H9 (cell line): ENCODE results near the gene FSHR. TPM values are rescaled to one million over a fixed set of nuclear protein-coding genes. Genes with fewer than 3 reads are reported as not detected.

ENCODE experiments used
- DNase-seq: peaks from one replicate; pipeline ENCODE4 v3.0.0-alpha.2; 2017
- H2AFZ ChIP-seq: one replicate; pipeline ENCODE4 v1.6.1; 2013; ENCODE audit warnings: mild to moderate bottlenecking, low read length, control low read depth, moderate library complexity
- H2AK5ac ChIP-seq: 2 replicates; pipeline ENCODE4 v1.6.1; 2013; ENCODE audit warnings: low read length, control low read depth, mixed read lengths; ENCODE audit not compliant: insufficient read length
- H2BK120ac ChIP-seq: one replicate; pipeline ENCODE4 v1.6.1; 2013; ENCODE audit warnings: low read depth, mild to moderate bottlenecking, low read length, control low read depth, inconsistent platforms; ENCODE audit not compliant: poor library complexity, severe bottlenecking
- H2BK12ac ChIP-seq: 2 replicates; pipeline ENCODE4 v1.6.1; 2013; ENCODE audit warnings: low read length, control low read depth, mixed read lengths, low read depth; ENCODE audit not compliant: insufficient read length
- H2BK15ac ChIP-seq: 2 replicates; pipeline ENCODE4 v1.6.1; 2013; ENCODE audit warnings: low read depth, low read length, control low read depth
- H2BK20ac ChIP-seq: one replicate; pipeline ENCODE4 v1.6.1; 2013; ENCODE audit warnings: low read depth, mild to moderate bottlenecking, low read length, control low read depth, inconsistent platforms; ENCODE audit not compliant: poor library complexity, severe bottlenecking
- H2BK5ac ChIP-seq: 2 replicates; pipeline ENCODE4 v1.6.1; 2013; ENCODE audit warnings: low read length, control low read depth, mixed read lengths; ENCODE audit not compliant: insufficient read length
- H3K14ac ChIP-seq: 2 replicates; pipeline ENCODE4 v1.6.1; 2013; ENCODE audit warnings: low read length, control low read depth; ENCODE audit not compliant: insufficient read depth
- H3K18ac ChIP-seq: 2 replicates; pipeline ENCODE4 v1.6.1; 2013; ENCODE audit warnings: low read depth, mild to moderate bottlenecking, mixed read lengths, low read length, control low read depth; ENCODE audit not compliant: insufficient read length
- H3K23ac ChIP-seq: 2 replicates; pipeline ENCODE4 v1.6.1; 2013; ENCODE audit warnings: low read length, control low read depth, mixed read lengths, low read depth; ENCODE audit not compliant: insufficient read length
- H3K23me2 ChIP-seq: 2 replicates; pipeline ENCODE4 v1.6.1; 2013; ENCODE audit warnings: low read depth, mild to moderate bottlenecking, mixed read lengths, low read length, control low read depth; ENCODE audit not compliant: insufficient read length, poor library complexity, severe bottlenecking
- H3K27ac ChIP-seq: 2 replicates; pipeline ENCODE4 v1.5.1; 2013; ENCODE audit warnings: low read length, control low read depth, mixed read lengths, low read depth; ENCODE audit not compliant: insufficient read length
- H3K27me3 ChIP-seq: 2 replicates; pipeline ENCODE4 v1.6.1; 2013; ENCODE audit warnings: low read length, control low read depth, inconsistent platforms; ENCODE audit not compliant: insufficient read depth
- H3K4ac ChIP-seq: 2 replicates; pipeline ENCODE4 v1.6.1; 2013; ENCODE audit warnings: low read depth, mild to moderate bottlenecking, control low read depth, inconsistent platforms, low read length, moderate library complexity
- H3K4me1 ChIP-seq: 2 replicates; pipeline ENCODE4 v1.6.1; 2013; ENCODE audit warnings: low read length, control low read depth, inconsistent platforms; ENCODE audit not compliant: insufficient read depth
- H3K4me2 ChIP-seq: 2 replicates; pipeline ENCODE4 v1.6.1; 2013; ENCODE audit warnings: low read length, control low read depth, mixed read lengths; ENCODE audit not compliant: insufficient read length, insufficient read depth
- H3K56ac ChIP-seq: 2 replicates; pipeline ENCODE4 v1.6.1; 2013; ENCODE audit warnings: low read depth, mild to moderate bottlenecking, mixed read lengths, low read length, control low read depth; ENCODE audit not compliant: insufficient read length
- H3K79me1 ChIP-seq: 2 replicates; pipeline ENCODE4 v1.6.1; 2013; ENCODE audit warnings: low read depth, mild to moderate bottlenecking, moderate library complexity, low read length, control low read depth, inconsistent platforms; ENCODE audit not compliant: insufficient read depth, poor library complexity, severe bottlenecking
- H3K79me2 ChIP-seq: 2 replicates; pipeline ENCODE4 v1.6.1; 2013; ENCODE audit warnings: low read length, control low read depth, inconsistent platforms; ENCODE audit not compliant: insufficient read depth
- H3K9ac ChIP-seq: 2 replicates; pipeline ENCODE4 v1.6.1; 2013; ENCODE audit warnings: low read length, control low read depth, mixed read lengths; ENCODE audit not compliant: insufficient read length; ENCODE audit errors: extremely low read depth
- H3K9me3 ChIP-seq: one replicate; pipeline ENCODE4 v1.6.1; 2013; ENCODE audit warnings: low read depth, low read length, inconsistent platforms; ENCODE audit not compliant: control insufficient read depth
- H3T11ph ChIP-seq: one replicate; pipeline ENCODE4 v1.6.1; 2013; ENCODE audit warnings: mild to moderate bottlenecking, low read length, control low read depth, inconsistent platforms
- H4K20me1 ChIP-seq: one replicate; pipeline ENCODE4 v1.6.1; 2013; ENCODE audit not compliant: control insufficient read depth, insufficient read length, insufficient read depth
- H4K5ac ChIP-seq: 2 replicates; pipeline ENCODE4 v1.6.1; 2013; ENCODE audit warnings: low read depth, mild to moderate bottlenecking, mixed read lengths, low read length, control low read depth; ENCODE audit not compliant: insufficient read length
- H4K8ac ChIP-seq: replicated peaks from 2 replicates; pipeline ENCODE4 v1.6.1; 2013; ENCODE audit warnings: low read length, control low read depth, mixed read lengths, low read depth; ENCODE audit not compliant: insufficient read length
- H4K91ac ChIP-seq: 2 replicates; pipeline ENCODE4 v1.6.1; 2013; ENCODE audit warnings: low read depth, mild to moderate bottlenecking, moderate library complexity, mixed read lengths, low read length, control low read depth; ENCODE audit not compliant: insufficient read length
- H3K27ac Mint-ChIP-seq, 3 experiments: 2 replicates in 2 of 3; 3 replicates in 1 of 3; pipeline ENCODE4 v1.8.0; 2020 to 2021; ENCODE audit warnings: mixed read lengths in 3 of 3, mild to moderate bottlenecking in 1 of 3, moderate library complexity in 1 of 3
- H3K27me3 Mint-ChIP-seq: 2 replicates; pipeline ENCODE4 v1.8.0; 2021; ENCODE audit warnings: low read depth, mild to moderate bottlenecking, moderate library complexity, mixed read lengths
- H3K36me3 Mint-ChIP-seq, 3 experiments: 2 replicates in 2 of 3; 3 replicates in 1 of 3; pipeline ENCODE4 v1.8.0; 2020 to 2021; ENCODE audit warnings: low read depth in 3 of 3, mixed read lengths in 3 of 3; ENCODE audit not compliant: insufficient read depth in 1 of 3
- H3K4me1 Mint-ChIP-seq, 2 experiments: 2 replicates each; pipeline ENCODE4 v1.8.0; 2020; ENCODE audit warnings: mixed read lengths in 2 of 2
- H3K4me3 Mint-ChIP-seq, 2 experiments: 2 replicates in 1 of 2; 3 replicates in 1 of 2; pipeline ENCODE4 v1.8.0; 2020 to 2021; ENCODE audit warnings: mild to moderate bottlenecking in 2 of 2, mixed read lengths in 2 of 2, moderate library complexity in 1 of 2
- H3K9me3 Mint-ChIP-seq, 2 experiments: 2 replicates in 1 of 2; 3 replicates in 1 of 2; pipeline ENCODE4 v1.8.0; 2020; ENCODE audit warnings: mild to moderate bottlenecking in 2 of 2, mixed read lengths in 2 of 2, moderate library complexity in 1 of 2
- WGBS: extraction: QIAGEN DNeasy Blood & Tissue Kit; methylation state at CpG from one replicate; pipeline ENCODE4 v1.1.7; 2013; ENCODE audit warnings: missing lambda C conversion rate, low lambda C conversion rate, mixed read lengths; ENCODE audit not compliant: insufficient read length; ENCODE audit errors: extremely low coverage; 5-methylcytosine and 5-hydroxymethylcytosine counted together
- total RNA-seq: library from RNA; stranded (reverse); gene quantifications from 2 replicates; pipeline ENCODE4 v1.2.1, GENCODE V29; 2021
- TF ChIP-seq, protein P1 (sequence below): fragments of 200-600 bp; sonication (generic); conservative IDR thresholded peaks from 3 replicates; pipeline ENCODE4 v1.8.0; 2021; ENCODE audit warnings: antibody characterized with exemption, mild to moderate bottlenecking

Gene FSHR
- total RNA-seq, 1 experiment from 2014 or later, result not detected

- Histone ChIP-seq H3T11ph (no peak overlapping the region), H3K23me2 (no peaks in the 10 kb centered on the region), H2AK5ac (no peak overlapping the region), H2BK12ac (no peak overlapping the region), H3K18ac (no peak overlapping the region), H2BK15ac (no peak overlapping the region), H3K27me3 (no peaks in the 10 kb centered on the region), H4K8ac (no peak overlapping the region), H2BK5ac (no peak overlapping the region), H2AFZ (no peak overlapping the region), H3K79me1 (no peaks in the 10 kb centered on the region), H3K79me2 (no peaks in the 10 kb centered on the region), H2BK120ac (no peak overlapping the region), H3K4ac (no peak overlapping the region), H3K4me2 (no peak overlapping the region), H2BK20ac (no peak overlapping the region), H3K27ac (no peak overlapping the region), H4K5ac (no peak overlapping the region), H4K91ac (no peak overlapping the region), H3K9me3 (no peaks in the 10 kb centered on the region), H4K20me1 (no peaks in the 10 kb centered on the region), H3K56ac (no peak overlapping the region), H3K23ac (no peak overlapping the region), H3K9ac (no peak overlapping the region), H3K14ac (no peak overlapping the region), H3K4me1 (peaks cover 4% of the 10 kb centered on the region; the same call in 1 of the 2 replicates)
- H3K4me3 Mint-ChIP-seq, result no peak overlapping the region
- H3K27ac Mint-ChIP-seq, result no peak overlapping the region
- no CpG with 5 or more reads among the region's 1 CpG for WGBS
- no peaks in the 10 kb centered on the region for H3K27me3 Mint-ChIP-seq
- H3K9me3 Mint-ChIP-seq, result peaks cover 0 to 4% of the 10 kb centered on the region in 2 experiments; a peak in 3 of 5 replicates
- H3K4me1 Mint-ChIP-seq, result peaks cover 9 to 14% of the 10 kb centered on the region in 2 experiments
- no peak for DNase-seq
- TF ChIP-seq, protein P1, sequence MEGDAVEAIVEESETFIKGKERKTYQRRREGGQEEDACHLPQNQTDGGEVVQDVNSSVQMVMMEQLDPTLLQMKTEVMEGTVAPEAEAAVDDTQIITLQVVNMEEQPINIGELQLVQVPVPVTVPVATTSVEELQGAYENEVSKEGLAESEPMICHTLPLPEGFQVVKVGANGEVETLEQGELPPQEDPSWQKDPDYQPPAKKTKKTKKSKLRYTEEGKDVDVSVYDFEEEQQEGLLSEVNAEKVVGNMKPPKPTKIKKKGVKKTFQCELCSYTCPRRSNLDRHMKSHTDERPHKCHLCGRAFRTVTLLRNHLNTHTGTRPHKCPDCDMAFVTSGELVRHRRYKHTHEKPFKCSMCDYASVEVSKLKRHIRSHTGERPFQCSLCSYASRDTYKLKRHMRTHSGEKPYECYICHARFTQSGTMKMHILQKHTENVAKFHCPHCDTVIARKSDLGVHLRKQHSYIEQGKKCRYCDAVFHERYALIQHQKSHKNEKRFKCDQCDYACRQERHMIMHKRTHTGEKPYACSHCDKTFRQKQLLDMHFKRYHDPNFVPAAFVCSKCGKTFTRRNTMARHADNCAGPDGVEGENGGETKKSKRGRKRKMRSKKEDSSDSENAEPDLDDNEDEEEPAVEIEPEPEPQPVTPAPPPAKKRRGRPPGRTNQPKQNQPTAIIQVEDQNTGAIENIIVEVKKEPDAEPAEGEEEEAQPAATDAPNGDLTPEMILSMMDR, result no peak
- peaks cover 0 to 7% (median 2%) of the 10 kb centered on the region in 3 experiments; a peak in 2 of 7 replicates for H3K36me3 Mint-ChIP-seq
These were observed 10.4 kb upstream of the FSHR start for GRCh38 chr2:49164729-49165128.
